ENCODE measurements around the gene DOLK. TPM values are rescaled to one million over a fixed set of nuclear protein-coding genes. Genes with fewer than 3 reads are reported as not detected.
A peak's percentile ranks its signal among the peaks of the same experiment; 100 is the strongest.

DOLK gene
- polyA plus RNA-seq, 2 of the 4 experiments (the other 2 are of a cell fraction): 22.8 to 25.4 TPM

- TF ChIP-seq KDM1A (IDR thresholded peaks at IDR 0.05; ENCODE audit: low read depth) (no peak), BHLHE40 (IDR thresholded peaks at IDR 0.05; ENCODE audit: low read depth, low read length) (no peak), RNF2 (IDR thresholded peaks at IDR 0.05; ENCODE audit: borderline replicate concordance, low read depth) (no peak), GATA3 (IDR thresholded peaks at IDR 0.05; ENCODE audit: borderline replicate concordance) (peak; percentile 57; the same call in 1 of the 2 replicates), EHMT2 (IDR thresholded peaks at IDR 0.05; ENCODE audit: low read depth) (0 out of 2 replicates have a peak, but pooled peaks have one; percentile 46), HES2 (IDR thresholded peaks at IDR 0.05) (no peak), ATOH8 (CRISPR knock-in tag; IDR thresholded peaks at IDR 0.05; ENCODE audit: low read depth) (no peak), MAFK (IDR thresholded peaks at IDR 0.05; ENCODE audit: partially characterized antibody) (peak; percentile 58), CHD4 (IDR thresholded peaks at IDR 0.05; ENCODE audit: borderline replicate concordance) (no peak), FOSL2 (IDR thresholded peaks at IDR 0.05) (peak; percentile 67), FOSL2 (CRISPR knock-in tag; IDR thresholded peaks at IDR 0.05) (peak; percentile 90), JUN (IDR thresholded peaks at IDR 0.05) (peak in 1 of 2 experiments; percentile 60; a peak in 1 of 5 replicates), MAZ (IDR thresholded peaks at IDR 0.05; ENCODE audit: borderline replicate concordance, low read depth, low read length) (no peak), RAD21 (conservative IDR thresholded peaks at IDR 0.05 in 1 of 2, IDR thresholded peaks at IDR 0.05 in 1 of 2) (peak in 1 of 2 experiments; percentile 20; a peak in 1 of 5 replicates), SREBF2 (IDR thresholded peaks at IDR 0.05) (no peak), EP300 (IDR thresholded peaks at IDR 0.05) (peak in 1 of 2 experiments; percentile 50; a peak in 1 of 5 replicates), RARB (CRISPR knock-in tag; IDR thresholded peaks at IDR 0.05) (no peak), HOXA7 (CRISPR knock-in tag; IDR thresholded peaks at IDR 0.05) (no peak), HOXB13 (CRISPR knock-in tag; IDR thresholded peaks at IDR 0.05; ENCODE audit: low read depth) (no peak), ZSCAN20 (CRISPR knock-in tag; IDR thresholded peaks at IDR 0.05) (no peak), CBX8 (IDR thresholded peaks at IDR 0.05) (no peak), HEYL (CRISPR knock-in tag; IDR thresholded peaks at IDR 0.05) (no peak), ELK1 (IDR thresholded peaks at IDR 0.05; ENCODE audit: low read depth, low read length) (no peak), NR3C1 (IDR thresholded peaks at IDR 0.05) (no peak), FOSB (CRISPR knock-in tag; IDR thresholded peaks at IDR 0.05) (no peak)
Measured at GRCh38 chr9:128912270-128912853, 35.0 kb downstream of the DOLK start (continued).

GRCh38 chr9:128911529-128912035 is 35.8 kb downstream of the DOLK start:
- peak overlapping the region; percentile 91 to 97 for H3K27ac ChIP-seq
- ATAC-seq: peak; percentile 25 to 36; a peak in 5 of 6 replicates
- peaks cover 53% of the 10 kb centered on the region for H3K4me1 ChIP-seq
- 10% methylated on average over 7 of the region's 8 CpGs for WGBS (ENCODE audit: missing lambda C conversion rate)
- DNase-seq (ENCODE audit: low read depth in 1 of 2, low spot score in 1 of 2): peak; percentile 36 to 65
- peak overlapping the region; percentile 79 for H3K4me2 ChIP-seq
- FAIRE-seq: no peak
- ChIA-PET POLR2A (no interaction called here), CTCF (interaction anchor here (0.5 to 1.9 kb wide), 3 partner anchors 15 to 47 kb away, joined by 3 to 10 read pairs (median 3); no protein-coding TSS in a partner anchor)
- H3K9me3 ChIP-seq: no peaks in the 10 kb centered on the region
- TF ChIP-seq EP300 (IDR thresholded peaks at IDR 0.05) (peak in 1 of 2 experiments; percentile 8; a peak in 1 of 5 replicates), MAX (IDR thresholded peaks at IDR 0.05) (peak; percentile 86), E2F6 (IDR thresholded peaks at IDR 0.05; ENCODE audit: borderline replicate concordance, low read depth) (peak; percentile 67), ESRRA (IDR thresholded peaks at IDR 0.05; ENCODE audit: borderline replicate concordance, low read length) (no peak), EHF (CRISPR knock-in tag; IDR thresholded peaks at IDR 0.05) (peak; percentile 9; the same call in 1 of the 2 replicates), PBX3 (IDR thresholded peaks at IDR 0.05) (no peak)
- peak overlapping the region; percentile 15; the same call in 1 of the 3 replicates for H3K4me3 ChIP-seq

Measured in A549 (cell line).